IPS-18c (cell line): ENCODE data around the gene TGFBR1.

Experiments
- H3K4me3 ChIP-seq: 2 replicates; pipeline ENCODE4 v1.7.0; 2013; ENCODE audit warnings: low read depth, mild to moderate bottlenecking, low read length, moderate library complexity; ENCODE audit not compliant: insufficient read depth
- H3K9me3 ChIP-seq: one replicate; pipeline ENCODE4 v1.6.1; 2013; ENCODE audit warnings: mild to moderate bottlenecking, low read length, moderate library complexity; ENCODE audit not compliant: control insufficient read depth, insufficient read depth

The TGFBR1 gene

GRCh38 chr9:99119976-99120655 is 15.2 kb downstream of the TGFBR1 start:
- Histone ChIP-seq H3K9me3 (no peaks in the 10 kb centered on the region), H3K4me3 (no peak overlapping the region)

- no peaks in the 10 kb centered on the region for H3K9me3 ChIP-seq
- H3K4me3 ChIP-seq: no peak overlapping the region
Measured at GRCh38 chr9:99121604-99122003, 16.7 kb downstream of the TGFBR1 start.

DNA sequence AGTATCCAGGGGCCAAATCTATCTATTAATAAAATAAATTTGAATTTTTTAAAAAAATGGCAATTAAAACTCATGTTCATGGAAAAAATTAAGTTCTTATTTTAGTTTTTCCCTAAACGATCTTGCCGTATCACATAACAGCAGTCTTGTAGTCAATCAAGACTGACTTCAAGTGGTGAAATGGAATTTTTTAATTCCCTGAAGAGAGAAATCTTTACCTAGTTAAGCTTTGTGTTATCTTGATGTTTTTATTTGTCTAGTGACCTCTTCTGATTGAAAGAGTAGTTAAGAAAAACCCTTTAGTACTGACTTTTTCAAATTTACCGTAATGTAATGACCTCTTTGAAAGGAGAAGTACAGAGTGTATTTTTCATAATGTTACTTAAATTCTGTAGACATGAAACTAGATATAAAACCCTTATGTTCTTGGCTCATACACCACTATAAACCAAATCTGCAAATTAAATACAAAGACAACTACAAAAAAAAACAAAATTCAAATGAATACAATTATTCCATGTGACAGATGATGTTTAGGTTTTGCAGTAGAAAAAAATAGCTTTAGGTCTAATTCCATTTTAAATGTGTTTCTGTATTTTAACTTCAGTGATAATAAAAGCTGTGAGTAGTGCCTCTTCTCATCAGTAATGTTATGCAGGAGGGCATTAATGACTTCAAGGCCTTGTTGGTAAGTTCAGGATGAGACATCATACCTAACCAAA is 19.8 kb downstream of the TGFBR1 start:
- Histone ChIP-seq H3K4me3 (no peak overlapping the region), H3K9me3 (no peaks in the 10 kb centered on the region)

- H3K4me3 ChIP-seq: no peak overlapping the region
Measured at GRCh38 chr9:99125446-99125845, 20.5 kb downstream of the TGFBR1 start.

DNA sequence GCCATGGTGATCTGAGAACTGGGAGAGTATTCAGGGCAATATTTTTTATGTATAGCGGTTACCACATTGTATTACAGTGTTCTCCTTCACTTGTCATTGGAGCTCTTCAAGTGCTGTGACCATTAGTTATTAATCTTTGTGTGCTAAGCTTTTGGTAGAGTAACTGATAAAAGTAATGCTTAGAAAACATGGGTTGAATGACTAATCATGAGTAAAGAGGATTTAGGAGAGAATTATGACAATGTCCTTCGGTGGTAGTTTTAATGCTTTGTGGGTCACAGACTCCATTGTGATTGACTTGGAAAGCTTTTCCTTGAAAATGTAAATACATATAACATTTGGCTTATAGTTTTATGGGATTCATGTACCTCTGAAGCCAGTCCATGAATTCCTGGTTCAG is 21.4 kb downstream of the TGFBR1 start:
- no peaks in the 10 kb centered on the region for H3K9me3 ChIP-seq

More at GRCh38 chr9:99125446-99125845, 20.5 kb downstream of the TGFBR1 start:
- no peaks in the 10 kb centered on the region for H3K9me3 ChIP-seq

DNA sequence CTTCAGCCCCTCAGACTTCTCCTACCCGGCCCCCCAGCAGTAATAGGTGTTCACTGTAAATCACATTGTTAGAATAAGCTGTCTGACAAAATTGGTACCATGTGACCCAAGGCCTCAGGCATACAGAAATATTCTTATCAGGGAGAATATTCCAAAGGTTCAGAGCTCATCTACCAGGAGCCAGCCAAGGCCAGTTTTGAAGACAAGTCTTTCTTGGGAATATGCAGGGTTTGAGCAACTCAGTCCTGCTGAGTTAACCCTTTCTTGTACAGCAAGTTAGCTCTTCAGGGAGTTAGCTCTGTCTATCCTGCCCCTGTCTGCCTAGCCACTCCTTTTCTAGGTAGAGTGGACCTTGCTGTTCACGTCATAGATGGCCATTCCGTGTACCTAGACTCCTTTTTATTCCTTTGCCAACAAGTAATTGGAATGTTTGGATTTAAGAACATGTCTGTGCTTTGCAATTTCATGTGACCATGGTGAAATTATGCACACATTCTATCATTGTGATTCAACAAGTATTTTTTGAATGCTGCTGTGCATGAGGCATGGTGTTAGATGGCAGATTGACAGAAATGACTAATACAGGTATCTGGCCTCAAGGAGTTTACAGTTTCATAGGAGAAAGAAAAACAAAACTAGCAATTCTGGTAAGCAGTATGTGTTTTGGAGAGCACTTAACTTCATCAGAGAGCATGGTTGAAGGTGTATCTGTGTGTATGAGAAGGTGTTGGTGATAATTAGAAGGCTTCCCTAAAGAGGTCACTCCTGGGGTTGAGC is 22.6 kb downstream of the TGFBR1 start:
- Histone ChIP-seq H3K4me3 (no peak overlapping the region), H3K9me3 (no peaks in the 10 kb centered on the region)

More for the DNA sequence above, 21.4 kb downstream of the TGFBR1 start:
- no peak overlapping the region for H3K4me3 ChIP-seq

DNA sequence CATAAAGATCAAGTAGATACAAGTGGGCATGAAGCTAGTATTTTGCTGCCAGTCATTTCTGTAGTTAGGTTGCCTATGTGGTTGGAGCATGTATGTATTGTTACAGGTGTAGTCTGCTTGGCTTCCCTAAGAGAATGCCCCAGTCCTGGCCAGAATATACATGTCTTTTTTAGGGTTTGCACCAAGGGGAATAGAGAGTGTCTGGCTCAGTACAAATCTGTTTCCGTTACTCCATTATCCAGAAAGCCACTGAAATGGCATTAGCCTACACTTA is 23.2 kb downstream of the TGFBR1 start:
- no peaks in the 10 kb centered on the region for H3K9me3 ChIP-seq
- H3K4me3 ChIP-seq: no peak overlapping the region

DNA sequence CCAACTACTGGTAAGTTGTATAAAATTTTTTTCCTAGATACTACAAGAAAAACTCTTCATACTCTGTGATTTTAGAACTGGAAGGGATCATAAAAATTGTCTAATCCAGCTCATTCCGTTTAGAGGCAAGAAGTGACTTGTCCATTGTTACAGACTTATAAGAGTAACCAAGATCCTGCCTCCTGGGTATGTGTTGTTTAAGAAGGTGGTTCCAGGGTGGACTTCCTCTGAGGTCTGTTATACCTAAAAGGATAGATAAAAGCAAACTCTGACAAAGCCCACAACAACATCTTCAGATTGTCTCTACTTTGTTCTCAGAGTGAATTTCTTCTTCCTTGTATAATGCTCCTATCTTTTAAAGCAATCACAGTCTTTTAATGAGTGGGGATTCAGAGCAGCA is 24.2 kb downstream of the TGFBR1 start:
- Histone ChIP-seq H3K9me3 (no peaks in the 10 kb centered on the region), H3K4me3 (no peak overlapping the region)

GRCh38 chr9:99130069-99130468 is 25.2 kb downstream of the TGFBR1 start:
- Histone ChIP-seq H3K9me3 (no peaks in the 10 kb centered on the region), H3K4me3 (no peak overlapping the region)

DNA sequence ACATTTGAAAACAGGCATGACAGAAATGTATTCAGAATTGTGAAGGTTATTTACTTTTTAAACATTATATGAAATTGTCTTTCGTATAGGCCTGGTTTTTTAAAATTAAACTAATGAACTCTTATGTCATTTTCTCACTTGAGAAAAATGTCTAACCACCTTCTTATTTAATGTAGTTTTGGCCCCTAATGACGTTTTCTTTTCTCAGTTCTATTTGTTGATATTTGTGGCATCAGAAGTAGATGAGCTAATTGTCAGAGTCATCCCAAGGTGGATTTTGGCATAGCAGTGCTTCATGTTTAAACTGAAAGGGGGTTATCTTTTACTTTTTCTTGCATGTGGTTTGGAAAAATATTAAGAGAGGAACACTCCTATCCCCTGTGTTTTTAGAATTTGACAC is 28.2 kb downstream of the TGFBR1 start:
- no peaks in the 10 kb centered on the region for H3K9me3 ChIP-seq
- no peak overlapping the region for H3K4me3 ChIP-seq

DNA sequence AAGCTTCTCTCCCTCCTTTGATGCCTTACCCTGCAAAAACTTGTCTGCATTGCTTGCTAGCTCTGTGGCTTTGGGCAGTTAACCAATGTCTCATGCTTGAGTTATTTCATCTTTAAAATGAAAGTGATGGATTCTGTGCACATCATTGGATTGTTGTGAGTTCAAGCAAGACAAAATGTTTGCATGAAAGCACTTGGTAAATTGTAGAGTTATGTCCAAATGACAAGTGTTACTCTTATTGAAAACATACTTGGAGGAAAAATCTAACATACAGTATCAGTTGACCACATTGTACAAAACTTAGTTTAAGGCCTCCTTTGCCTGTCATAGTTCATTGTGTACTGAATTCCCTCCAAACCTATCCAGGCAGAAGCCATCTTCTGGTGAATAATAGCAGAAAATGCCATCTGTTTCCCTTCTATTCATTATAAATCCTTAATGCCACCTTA is 30.0 kb downstream of the TGFBR1 start:
- H3K4me3 ChIP-seq: no peak overlapping the region
- no peaks in the 10 kb centered on the region for H3K9me3 ChIP-seq

GRCh38 chr9:99135456-99135855 is 30.5 kb downstream of the TGFBR1 start:
- no peak overlapping the region for H3K4me3 ChIP-seq

GRCh38 chr9:99137225-99137624 is 32.3 kb downstream of the TGFBR1 start:
- Histone ChIP-seq H3K4me3 (no peak overlapping the region), H3K9me3 (no peaks in the 10 kb centered on the region)

More at GRCh38 chr9:99135456-99135855, 30.5 kb downstream of the TGFBR1 start:
- H3K9me3 ChIP-seq: no peaks in the 10 kb centered on the region

GRCh38 chr9:99137891-99138290 is 33.0 kb downstream of the TGFBR1 start:
- Histone ChIP-seq H3K9me3 (no peaks in the 10 kb centered on the region), H3K4me3 (no peak overlapping the region)

DNA sequence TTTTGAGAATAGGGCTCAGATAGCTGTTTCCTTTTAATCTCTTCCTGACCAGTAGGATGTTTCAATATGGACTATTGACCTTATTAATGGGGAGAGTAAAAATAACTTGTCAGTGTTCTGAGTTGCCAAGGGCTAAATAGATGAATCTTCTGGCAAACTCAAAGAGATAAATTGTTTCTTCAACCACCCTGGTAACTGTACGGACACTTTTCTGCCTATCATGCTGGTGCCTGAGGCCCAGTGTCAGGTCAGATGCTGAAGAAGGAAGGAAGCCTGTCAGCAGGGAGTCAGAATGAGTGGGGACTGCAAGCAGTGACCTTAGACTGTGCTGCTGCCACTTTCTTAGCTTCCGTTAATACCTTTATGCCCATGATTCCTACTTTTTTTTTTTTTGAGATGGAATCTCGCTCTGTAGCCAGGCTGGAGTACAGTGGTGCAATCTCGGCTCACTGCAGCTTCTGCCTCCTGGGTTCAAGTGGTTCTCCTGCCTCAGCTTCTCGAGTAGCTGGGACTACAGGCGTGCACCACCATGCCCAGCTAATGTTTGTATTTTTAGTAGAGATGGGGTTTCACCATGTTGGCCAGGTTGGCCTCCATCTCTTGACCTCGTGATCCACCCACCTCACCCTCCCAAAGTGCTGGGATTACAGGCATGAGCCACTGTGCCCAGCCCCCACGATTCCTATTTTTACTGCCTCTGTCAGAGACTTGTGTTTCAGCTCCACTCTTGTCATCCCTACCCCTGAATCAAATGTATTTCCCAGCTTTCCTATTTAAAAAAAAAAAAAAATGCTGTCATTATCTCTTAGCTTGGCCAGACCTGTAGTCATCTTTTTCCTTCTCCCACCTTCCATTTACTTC is 33.7 kb downstream of the TGFBR1 start:
- H3K9me3 ChIP-seq: no peaks in the 10 kb centered on the region
- H3K4me3 ChIP-seq: no peak overlapping the region

- Histone ChIP-seq H3K4me3 (no peak overlapping the region), H3K9me3 (no peaks in the 10 kb centered on the region)
Measured at GRCh38 chr9:99139868-99140267, 35.0 kb downstream of the TGFBR1 start.

- no peak overlapping the region for H3K4me3 ChIP-seq
Measured at GRCh38 chr9:99140685-99141314, 35.9 kb downstream of the TGFBR1 start.

More at GRCh38 chr9:99140685-99141314, 35.9 kb downstream of the TGFBR1 start:
- H3K9me3 ChIP-seq: no peaks in the 10 kb centered on the region
